MM.1S (cell line): ENCODE data around the gene SEMA4B.

Experiments used
- DNase-seq: peaks from one replicate; pipeline ENCODE4 v3.0.0-alpha.2; 2015
- H2AFZ ChIP-seq: fragments of 300-600 bp; sonication (generic); 2 replicates; pipeline ENCODE4 v1.6.0; 2016; ENCODE audit warnings: antibody characterized with exemption, low read length
- H3F3A ChIP-seq: fragments of 300-600 bp; sonication (generic); 2 replicates; pipeline ENCODE4 v1.6.1; 2016; ENCODE audit warnings: mild to moderate bottlenecking, antibody characterized with exemption, low read length, moderate library complexity, mixed read lengths; ENCODE audit not compliant: insufficient read depth
- H3K27ac ChIP-seq: fragments of 300-600 bp; sonication (generic); 2 replicates; pipeline ENCODE4 v1.5.1; 2016; ENCODE audit warnings: mild to moderate bottlenecking, low read length
- H3K27me3 ChIP-seq: fragments of 300-600 bp; sonication (generic); replicated peaks from 2 replicates; pipeline ENCODE4 v1.6.0; 2016; ENCODE audit warnings: low read length; ENCODE audit not compliant: insufficient read depth
- H3K36me3 ChIP-seq: fragments of 300-600 bp; sonication (generic); replicated peaks from 2 replicates; pipeline ENCODE4 v1.6.1; 2016; ENCODE audit warnings: mild to moderate bottlenecking, low read length, mixed read lengths; ENCODE audit not compliant: insufficient read depth
- H3K4me1 ChIP-seq: fragments of 300-600 bp; sonication (generic); 2 replicates; pipeline ENCODE4 v1.6.1; 2016; ENCODE audit warnings: low read length, mixed read lengths
- H3K4me2 ChIP-seq: fragments of 300-600 bp; sonication (generic); 2 replicates; pipeline ENCODE4 v1.6.0; 2016; ENCODE audit warnings: low read depth, low read length
- H3K4me3 ChIP-seq: fragments of 300-600 bp; sonication (generic); 2 replicates; pipeline ENCODE4 v1.5.1; 2016; ENCODE audit warnings: low read length, mixed read lengths
- H3K79me2 ChIP-seq: fragments of 300-600 bp; sonication (generic); 2 replicates; pipeline ENCODE4 v1.6.1; 2016; ENCODE audit warnings: mixed run types, low read length, mixed read lengths
- H3K9ac ChIP-seq: fragments of 300-600 bp; sonication (generic); 2 replicates; pipeline ENCODE4 v1.6.1; 2016; ENCODE audit warnings: low read length, mixed read lengths
- H3K9me2 ChIP-seq: fragments of 300-600 bp; sonication (generic); replicated peaks from 2 replicates; pipeline ENCODE4 v1.6.1; 2016; ENCODE audit warnings: mild to moderate bottlenecking, low read length, mixed read lengths; ENCODE audit not compliant: insufficient read depth
- H3K9me3 ChIP-seq: fragments of 300-600 bp; sonication (generic); replicated peaks from 2 replicates; pipeline ENCODE4 v1.6.1; 2016; ENCODE audit warnings: mild to moderate bottlenecking, low read length, mixed read lengths; ENCODE audit not compliant: insufficient read depth
- H4K20me1 ChIP-seq: fragments of 300-600 bp; sonication (generic); 2 replicates; pipeline ENCODE4 v1.6.1; 2016; ENCODE audit warnings: mild to moderate bottlenecking, low read length, moderate library complexity, mixed read lengths; ENCODE audit not compliant: insufficient read depth
- EZH2 ChIP-seq: fragments of 300-600 bp; sonication (generic); optimal IDR thresholded peaks from 2 replicates; pipeline ENCODE3; 2017; ENCODE audit warnings: low read depth, mild to moderate bottlenecking, antibody characterized with exemption, low read length, mixed read lengths
- EZH2phosphoT487 ChIP-seq: fragments of 300-600 bp; sonication (generic); IDR thresholded peaks from 2 replicates; pipeline ENCODE4 v1.6.1; 2018; ENCODE audit warnings: antibody characterized with exemption, low read length
- TF ChIP-seq, protein P1 (sequence below): fragments of 300-600 bp; sonication (generic); IDR thresholded peaks from 2 replicates; pipeline ENCODE4 v1.5.1; 2016; ENCODE audit warnings: antibody characterized with exemption, low read length, mixed read lengths

The SEMA4B gene

DNA sequence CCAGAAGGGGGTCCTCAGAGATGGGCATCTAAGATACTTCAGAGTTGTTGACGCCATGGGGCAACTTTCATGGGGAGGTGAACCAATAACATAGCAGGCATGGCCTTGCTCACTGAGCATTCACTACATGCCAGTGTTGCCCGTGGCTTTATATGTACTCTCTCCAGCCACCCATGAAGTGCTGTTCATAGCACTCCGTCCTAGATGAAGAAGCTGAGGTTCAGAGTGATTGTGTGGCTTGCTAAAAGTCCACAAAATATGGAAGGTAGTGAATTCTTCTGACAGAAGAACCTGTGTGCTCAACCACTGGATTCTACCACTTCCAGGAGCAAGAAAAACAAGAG lies 9.8 kb upstream of the SEMA4B start:
- no peaks in the 10 kb centered on the region for H3K9me3 ChIP-seq
- peaks cover 53% of the 10 kb centered on the region for H3K79me2 ChIP-seq
- no peaks in the 10 kb centered on the region for H3K27me3 ChIP-seq
- H3K4me3 ChIP-seq = peak overlapping the region; percentile 41
- no peak for TF ChIP-seq EZH2phosphoT487
- peaks cover 30% of the 10 kb centered on the region for H3F3A ChIP-seq
- peak overlapping the region; percentile 69 for H3K9ac ChIP-seq
- H3K4me1 ChIP-seq = peaks cover 44% of the 10 kb centered on the region
- H3K9me2 ChIP-seq = no peaks in the 10 kb centered on the region
- H2AFZ ChIP-seq = 0 out of 2 replicates have a peak overlapping the region, but pooled peaks have one; percentile 1
- no peak for DNase-seq
- H3K36me3 ChIP-seq = no peaks in the 10 kb centered on the region
- H3K4me2 ChIP-seq = peak overlapping the region; percentile 70
- no peaks in the 10 kb centered on the region for H4K20me1 ChIP-seq
- peak overlapping the region; percentile 94 for H3K27ac ChIP-seq

DNA sequence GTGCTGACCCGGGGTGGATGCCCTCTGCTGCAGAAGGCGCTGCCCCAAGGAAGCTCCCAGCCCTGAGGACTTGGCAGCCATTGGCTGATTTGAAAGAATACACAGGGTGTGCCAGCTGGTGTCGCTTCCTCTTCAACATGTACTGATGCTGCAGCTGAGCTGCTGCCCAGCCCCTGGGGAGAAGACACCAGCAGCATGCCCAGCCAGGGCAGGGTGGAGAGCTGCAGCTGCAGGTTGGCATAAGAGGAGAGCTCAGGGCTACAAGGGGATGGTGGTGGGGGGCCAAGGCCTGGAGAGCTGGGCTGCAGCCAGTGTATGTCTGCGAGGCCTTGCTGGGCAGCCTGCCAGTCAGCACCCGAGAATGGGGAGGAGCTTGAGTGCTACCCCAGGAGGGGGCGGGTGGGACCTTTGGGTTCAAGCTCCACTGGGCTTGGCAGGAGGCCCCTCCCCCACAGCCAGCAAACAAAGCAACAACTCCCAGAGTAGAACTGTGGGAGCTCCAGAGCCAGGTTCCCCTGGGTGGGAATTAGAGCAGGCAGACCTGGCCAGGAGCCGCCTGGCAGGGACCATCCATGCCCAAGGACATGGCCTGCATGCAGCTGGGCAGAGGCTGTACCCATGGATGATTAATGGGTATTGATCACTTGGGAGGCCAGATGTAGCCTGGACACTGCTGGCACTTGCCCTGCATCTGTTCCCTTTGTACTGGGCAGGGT lies 9.2 kb upstream of the SEMA4B start:
- H3K9me2 ChIP-seq = no peaks in the 10 kb centered on the region
- H3K79me2 ChIP-seq = peaks cover 49% of the 10 kb centered on the region
- no peaks in the 10 kb centered on the region for H3K36me3 ChIP-seq
- H3K4me1 ChIP-seq = peaks cover 44% of the 10 kb centered on the region
- H3K27ac ChIP-seq = peak overlapping the region; percentile 94
- H3K9me3 ChIP-seq = no peaks in the 10 kb centered on the region
- peak overlapping the region; percentile 70 for H3K4me2 ChIP-seq
- TF ChIP-seq, protein P1, sequence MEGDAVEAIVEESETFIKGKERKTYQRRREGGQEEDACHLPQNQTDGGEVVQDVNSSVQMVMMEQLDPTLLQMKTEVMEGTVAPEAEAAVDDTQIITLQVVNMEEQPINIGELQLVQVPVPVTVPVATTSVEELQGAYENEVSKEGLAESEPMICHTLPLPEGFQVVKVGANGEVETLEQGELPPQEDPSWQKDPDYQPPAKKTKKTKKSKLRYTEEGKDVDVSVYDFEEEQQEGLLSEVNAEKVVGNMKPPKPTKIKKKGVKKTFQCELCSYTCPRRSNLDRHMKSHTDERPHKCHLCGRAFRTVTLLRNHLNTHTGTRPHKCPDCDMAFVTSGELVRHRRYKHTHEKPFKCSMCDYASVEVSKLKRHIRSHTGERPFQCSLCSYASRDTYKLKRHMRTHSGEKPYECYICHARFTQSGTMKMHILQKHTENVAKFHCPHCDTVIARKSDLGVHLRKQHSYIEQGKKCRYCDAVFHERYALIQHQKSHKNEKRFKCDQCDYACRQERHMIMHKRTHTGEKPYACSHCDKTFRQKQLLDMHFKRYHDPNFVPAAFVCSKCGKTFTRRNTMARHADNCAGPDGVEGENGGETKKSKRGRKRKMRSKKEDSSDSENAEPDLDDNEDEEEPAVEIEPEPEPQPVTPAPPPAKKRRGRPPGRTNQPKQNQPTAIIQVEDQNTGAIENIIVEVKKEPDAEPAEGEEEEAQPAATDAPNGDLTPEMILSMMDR = no peak; the same call in 1 of the 2 replicates
- no peak for TF ChIP-seq EZH2
- TF ChIP-seq EZH2phosphoT487 = no peak
- peak overlapping the region; percentile 41 for H3K4me3 ChIP-seq
- peak; percentile 88 for DNase-seq
- H3F3A ChIP-seq = peaks cover 30% of the 10 kb centered on the region
- no peaks in the 10 kb centered on the region for H3K27me3 ChIP-seq
- H4K20me1 ChIP-seq = no peaks in the 10 kb centered on the region
- peak overlapping the region; percentile 69 for H3K9ac ChIP-seq
- H2AFZ ChIP-seq = 0 out of 2 replicates have a peak overlapping the region, but pooled peaks have one; percentile 7

DNA sequence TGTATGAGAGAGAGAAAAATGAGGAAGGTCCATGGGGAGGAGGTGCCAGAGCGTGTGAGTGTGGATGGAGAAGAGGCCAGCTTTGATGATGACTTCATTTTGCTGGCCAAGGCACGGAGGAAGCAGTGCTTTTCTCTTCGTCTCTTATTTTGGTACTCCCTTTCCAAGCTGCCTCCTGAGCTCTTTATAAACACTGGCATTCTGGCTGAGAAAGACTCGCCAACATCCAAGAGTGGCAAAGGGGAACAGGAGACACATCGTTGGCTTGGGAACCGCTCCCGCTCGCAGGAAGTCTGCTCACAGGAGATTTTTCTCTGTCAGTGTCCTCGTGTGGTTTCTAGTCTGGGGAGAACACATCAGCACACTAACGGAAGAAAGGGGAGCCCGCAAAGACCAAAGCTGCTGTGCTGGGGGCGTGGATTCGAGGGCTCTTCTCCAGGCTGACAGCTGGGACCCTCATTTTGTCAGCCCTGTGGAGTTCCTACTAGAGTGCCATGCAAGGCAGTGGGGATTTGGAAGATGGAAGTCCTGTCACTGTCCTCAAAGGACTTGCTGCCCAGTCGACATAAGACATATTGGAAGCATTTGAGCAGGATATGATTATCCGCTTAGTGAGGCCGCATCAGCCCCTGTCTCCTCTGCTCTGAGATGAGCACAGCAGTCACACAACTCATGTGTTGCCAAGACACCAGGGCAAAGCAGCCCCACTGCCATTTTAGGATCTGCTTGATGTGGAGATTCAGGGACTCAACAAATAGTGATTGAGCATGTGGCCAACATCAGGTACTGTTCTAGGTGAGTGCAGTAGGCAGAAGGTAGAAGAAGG lies 8.0 kb upstream of the SEMA4B start:
- H3K9me3 ChIP-seq = no peaks in the 10 kb centered on the region
- DNase-seq = no peak
- H3K27me3 ChIP-seq = no peaks in the 10 kb centered on the region
- peaks cover 44% of the 10 kb centered on the region for H3K4me1 ChIP-seq
- H4K20me1 ChIP-seq = no peaks in the 10 kb centered on the region
- H3K4me2 ChIP-seq = no peak overlapping the region; the same call in 1 of the 2 replicates
- no peak overlapping the region for H3K9ac ChIP-seq
- H3K4me3 ChIP-seq = no peak overlapping the region
- H2AFZ ChIP-seq = no peak overlapping the region
- H3K27ac ChIP-seq = peak overlapping the region; percentile 94; the same call in 1 of the 2 replicates
- no peaks in the 10 kb centered on the region for H3K36me3 ChIP-seq
- peaks cover 41% of the 10 kb centered on the region for H3K79me2 ChIP-seq
- TF ChIP-seq, protein P1 = no peak
- TF ChIP-seq EZH2phosphoT487 = no peak
- TF ChIP-seq EZH2 = no peak
- H3F3A ChIP-seq = peaks cover 30% of the 10 kb centered on the region
- H3K9me2 ChIP-seq = no peaks in the 10 kb centered on the region
